Astrocyte (in vitro differentiated cells and primary cell): ENCODE measurements around the gene C1QTNF12.

Source experiments
- CTCF ChIP-seq: IDR thresholded peaks from 2 replicates; pipeline ENCODE4 v1.5.1; 2011; ENCODE audit warnings: low read depth, mild to moderate bottlenecking, inconsistent platforms, low read length, moderate library complexity; ENCODE audit not compliant: insufficient read depth
- EZH2 ChIP-seq: IDR thresholded peaks from 2 replicates; pipeline ENCODE4 v1.6.1; 2012; ENCODE audit warnings: mild to moderate bottlenecking, low read length, inconsistent platforms; ENCODE audit not compliant: insufficient read depth

GRCh38 chr1:1274931-1275431 lies 28.5 kb upstream of the C1QTNF12 start:
- TF ChIP-seq CTCF (no peak), EZH2 (no peak)
